ENCODE measurements around the gene PEDS1.
"Not testable (repeated sequence)": the region's sequence is repeated elsewhere in the genome, so short reads cannot be mapped to it uniquely, and the experiment has no call there.

The PEDS1 gene

GRCh38 chr20:50135157-50135556 lies 18.4 kb downstream of the PEDS1 start:
- DNase-seq (ENCODE audit: low spot score), result not testable (repeated sequence)

GRCh38 chr20:50133474-50134217 lies 19.9 kb downstream of the PEDS1 start:
- DNase-seq (ENCODE audit: low spot score), result no peak

- no peak for DNase-seq (ENCODE audit: low spot score)
These were observed 20.5 kb downstream of the PEDS1 start for GRCh38 chr20:50133041-50133440.

GRCh38 chr20:50130995-50131394 lies 22.5 kb downstream of the PEDS1 start:
- DNase-seq (ENCODE audit: low spot score), result no peak

- no peak for DNase-seq (ENCODE audit: low spot score)
These were observed 23.2 kb downstream of the PEDS1 start for GRCh38 chr20:50130356-50130723.

- DNase-seq (ENCODE audit: low spot score), result no peak
These were observed 23.7 kb downstream of the PEDS1 start for GRCh38 chr20:50129662-50130355.

GRCh38 chr20:50128520-50128905 lies 25.0 kb downstream of the PEDS1 start:
- no peak for DNase-seq (ENCODE audit: low spot score)

- DNase-seq (ENCODE audit: low spot score), result no peak
These were observed 25.7 kb downstream of the PEDS1 start for GRCh38 chr20:50127587-50128519.

- no peak for DNase-seq (ENCODE audit: low spot score)
These were observed 26.9 kb downstream of the PEDS1 start for GRCh38 chr20:50126662-50127061.

GRCh38 chr20:50125279-50125678 lies 28.2 kb downstream of the PEDS1 start:
- DNase-seq (ENCODE audit: low spot score), result no peak

- DNase-seq (ENCODE audit: low spot score), result no peak
These were observed 29.0 kb downstream of the PEDS1 start for GRCh38 chr20:50124496-50124895.

GRCh38 chr20:50123418-50123817 lies 30.1 kb downstream of the PEDS1 start:
- DNase-seq (ENCODE audit: low spot score), result no peak

GRCh38 chr20:50122763-50123162 lies 30.8 kb downstream of the PEDS1 start:
- DNase-seq (ENCODE audit: low spot score), result no peak

GRCh38 chr20:50121858-50122271 lies 31.7 kb downstream of the PEDS1 start:
- DNase-seq (ENCODE audit: low spot score), result no peak

- DNase-seq (ENCODE audit: low spot score), result peak; percentile 80
These were observed 32.4 kb downstream of the PEDS1 start for GRCh38 chr20:50120935-50121693.

GRCh38 chr20:50118203-50118602 lies 35.3 kb downstream of the PEDS1 start:
- no peak for DNase-seq (ENCODE audit: low spot score)

GRCh38 chr20:50116368-50116999 lies 37.0 kb downstream of the PEDS1 start:
- no peak for DNase-seq (ENCODE audit: low spot score)

GRCh38 chr20:50115591-50116367 lies 37.7 kb downstream of the PEDS1 start:
- peak; percentile 98 for DNase-seq (ENCODE audit: low spot score)

- DNase-seq (ENCODE audit: low spot score), result no peak
These were observed 38.4 kb downstream of the PEDS1 start for GRCh38 chr20:50115041-50115512.

All from globus pallidus (tissue), 1 donor.